BE2C (cell line): ENCODE measurements around the gene KCNJ6.

Experiments
- DNase-seq: peaks from one replicate; pipeline ENCODE4 v3.0.0-alpha.2; 2020
- H3K27me3 ChIP-seq: fragments of 250-450 bp; sonication (Bioruptor Pico); 2 replicates; pipeline ENCODE4 v1.5.1; 2020; ENCODE audit warnings: mild to moderate bottlenecking
- H3K36me3 ChIP-seq: fragments of 250-450 bp; sonication (Bioruptor Pico); 2 replicates; pipeline ENCODE4 v1.5.1; 2020; ENCODE audit warnings: mild to moderate bottlenecking
- H3K4me1 ChIP-seq: fragments of 250-450 bp; sonication (Bioruptor Pico); 2 replicates; pipeline ENCODE4 v1.5.1; 2020
- H3K4me3 ChIP-seq: 2 replicates; pipeline ENCODE4 v1.5.1; 2011; ENCODE audit warnings: low read depth, low read length
- H3K9me3 ChIP-seq: fragments of 250-450 bp; sonication (Bioruptor Pico); 2 replicates; pipeline ENCODE4 v1.5.1; 2020
- CTCF ChIP-seq: IDR thresholded peaks from 2 replicates; pipeline ENCODE4 v1.5.1; 2012; ENCODE audit warnings: mild to moderate bottlenecking, low read depth, low read length

Gene KCNJ6

GRCh38 chr21:37688952-37689659 is 227.2 kb downstream of the KCNJ6 start:
- Histone ChIP-seq H3K27me3 (peaks cover 11% of the 10 kb centered on the region; the same call in 1 of the 2 replicates), H3K36me3 (no peaks in the 10 kb centered on the region), H3K4me1 (no peaks in the 10 kb centered on the region), H3K9me3 (no peaks in the 10 kb centered on the region), H3K4me3 (no peak overlapping the region)
- DNase-seq = no peak
- no peak for TF ChIP-seq CTCF

GRCh38 chr21:37686991-37687810 is 229.1 kb downstream of the KCNJ6 start:
- TF ChIP-seq CTCF = no peak
- Histone ChIP-seq H3K4me3 (no peak overlapping the region), H3K36me3 (no peaks in the 10 kb centered on the region), H3K27me3 (peaks cover 15% of the 10 kb centered on the region; the same call in 1 of the 2 replicates), H3K4me1 (no peaks in the 10 kb centered on the region), H3K9me3 (no peaks in the 10 kb centered on the region)
- no peak for DNase-seq

- Histone ChIP-seq H3K9me3 (no peaks in the 10 kb centered on the region), H3K36me3 (no peaks in the 10 kb centered on the region), H3K27me3 (peaks cover 14% of the 10 kb centered on the region; the same call in 1 of the 2 replicates), H3K4me1 (no peaks in the 10 kb centered on the region), H3K4me3 (no peak overlapping the region)
- no peak for TF ChIP-seq CTCF
- no peak for DNase-seq
Observed at GRCh38 chr21:37684547-37684946, 231.7 kb downstream of the KCNJ6 start.

- Histone ChIP-seq H3K36me3 (no peaks in the 10 kb centered on the region), H3K4me3 (no peak overlapping the region), H3K27me3 (peaks cover 14% of the 10 kb centered on the region; the same call in 1 of the 2 replicates), H3K4me1 (no peaks in the 10 kb centered on the region), H3K9me3 (no peaks in the 10 kb centered on the region)
- no peak for TF ChIP-seq CTCF
- DNase-seq = no peak
Observed at GRCh38 chr21:37684115-37684493, 232.2 kb downstream of the KCNJ6 start.

GRCh38 chr21:37683396-37684114 is 232.7 kb downstream of the KCNJ6 start:
- H3K4me1 ChIP-seq = no peaks in the 10 kb centered on the region
- no peak for DNase-seq
- no peaks in the 10 kb centered on the region for H3K9me3 ChIP-seq
- H3K36me3 ChIP-seq = no peaks in the 10 kb centered on the region
- H3K4me3 ChIP-seq = no peak overlapping the region
- TF ChIP-seq CTCF = no peak
- H3K27me3 ChIP-seq = peaks cover 14% of the 10 kb centered on the region; the same call in 1 of the 2 replicates
